B cell (primary cell): ENCODE measurements around the gene DSN1.
"Not testable (repeated sequence)": the region's sequence is repeated elsewhere in the genome, so short reads cannot be mapped to it uniquely, and the experiment has no call there.

Experiments
- EZH2 ChIP-seq: IDR thresholded peaks from 2 replicates; pipeline ENCODE4 v1.6.1; 2012; ENCODE audit warnings: borderline replicate concordance, low read depth, mild to moderate bottlenecking, moderate library complexity, low read length; ENCODE audit not compliant: insufficient read depth, poor library complexity, severe bottlenecking
- TF ChIP-seq, protein P1 (sequence below): fragments of 200-600 bp; IDR thresholded peaks from one replicate; pipeline ENCODE4 v1.8.0; 2022; ENCODE audit warnings: antibody characterized with exemption, mild to moderate bottlenecking

DNA sequence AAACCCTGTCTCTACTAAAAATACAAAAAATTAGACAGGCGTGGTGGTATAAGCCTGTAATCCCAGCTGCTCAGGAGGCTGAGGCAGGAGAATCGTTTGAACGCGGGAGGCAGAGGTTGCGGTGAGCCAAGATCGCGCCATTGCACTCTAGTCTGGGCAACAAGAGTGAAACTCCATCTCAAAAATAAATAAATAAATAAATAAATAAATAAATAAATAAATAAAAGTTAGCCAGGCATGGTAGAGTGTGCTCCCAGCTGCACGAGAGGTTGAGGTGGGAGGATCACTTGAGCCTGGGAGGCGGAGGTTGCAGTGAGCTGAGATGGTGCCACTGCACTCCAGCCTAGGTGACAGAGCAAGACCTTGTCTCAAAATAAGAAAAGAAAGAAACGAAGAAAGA lies 25.8 kb upstream of the DSN1 start:
- TF ChIP-seq, protein P1, sequence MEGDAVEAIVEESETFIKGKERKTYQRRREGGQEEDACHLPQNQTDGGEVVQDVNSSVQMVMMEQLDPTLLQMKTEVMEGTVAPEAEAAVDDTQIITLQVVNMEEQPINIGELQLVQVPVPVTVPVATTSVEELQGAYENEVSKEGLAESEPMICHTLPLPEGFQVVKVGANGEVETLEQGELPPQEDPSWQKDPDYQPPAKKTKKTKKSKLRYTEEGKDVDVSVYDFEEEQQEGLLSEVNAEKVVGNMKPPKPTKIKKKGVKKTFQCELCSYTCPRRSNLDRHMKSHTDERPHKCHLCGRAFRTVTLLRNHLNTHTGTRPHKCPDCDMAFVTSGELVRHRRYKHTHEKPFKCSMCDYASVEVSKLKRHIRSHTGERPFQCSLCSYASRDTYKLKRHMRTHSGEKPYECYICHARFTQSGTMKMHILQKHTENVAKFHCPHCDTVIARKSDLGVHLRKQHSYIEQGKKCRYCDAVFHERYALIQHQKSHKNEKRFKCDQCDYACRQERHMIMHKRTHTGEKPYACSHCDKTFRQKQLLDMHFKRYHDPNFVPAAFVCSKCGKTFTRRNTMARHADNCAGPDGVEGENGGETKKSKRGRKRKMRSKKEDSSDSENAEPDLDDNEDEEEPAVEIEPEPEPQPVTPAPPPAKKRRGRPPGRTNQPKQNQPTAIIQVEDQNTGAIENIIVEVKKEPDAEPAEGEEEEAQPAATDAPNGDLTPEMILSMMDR: not testable (repeated sequence)
- TF ChIP-seq EZH2: not testable (repeated sequence)
